Activated T-helper 1 cell treated with Interleukin-2 at 50 U/mL for 16 hours (primary cell): ENCODE data around the gene TBCD.

Experiments
- DNase-seq: peaks from one replicate; pipeline ENCODE4 v3.0.0-alpha.2; 2020; ENCODE audit warnings: low read depth

The TBCD gene

DNA sequence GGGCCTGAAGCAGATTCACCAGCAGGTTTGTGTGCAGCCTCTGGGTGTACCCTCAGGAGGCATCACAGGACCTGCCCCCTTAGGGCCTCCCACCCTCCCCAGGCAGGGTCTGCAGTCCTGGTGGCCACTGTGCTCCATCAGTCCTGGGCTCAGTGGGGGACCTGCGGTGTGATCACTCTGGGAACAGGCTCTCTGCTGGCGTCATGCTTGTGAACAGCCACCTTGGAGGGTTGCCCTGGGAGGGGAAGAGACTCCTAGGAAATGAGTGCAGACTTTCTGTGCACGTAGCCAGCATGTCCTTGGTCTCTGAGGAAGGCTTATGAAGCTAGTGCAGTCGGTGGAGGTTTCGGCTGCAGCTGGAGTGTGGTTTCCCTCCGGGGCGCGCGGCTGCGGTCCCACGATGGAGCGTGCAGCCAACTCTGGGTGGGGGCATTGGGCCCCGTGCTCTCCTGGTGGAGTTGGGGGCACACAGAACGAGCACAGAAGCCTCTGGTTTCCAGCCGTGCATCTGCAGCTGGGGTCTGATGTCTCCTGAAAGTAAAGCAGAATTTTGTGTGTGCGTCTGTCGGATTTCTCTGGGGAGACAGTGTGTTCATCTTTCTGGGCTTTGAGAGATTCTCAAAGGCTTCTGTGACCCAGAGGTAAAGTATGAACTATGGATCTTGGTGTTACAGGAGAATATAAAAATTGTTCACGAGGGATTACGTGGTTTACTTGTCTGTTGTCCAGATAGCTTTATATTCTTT lies 156.1 kb downstream of the TBCD start:
- DNase-seq, result no peak

DNA sequence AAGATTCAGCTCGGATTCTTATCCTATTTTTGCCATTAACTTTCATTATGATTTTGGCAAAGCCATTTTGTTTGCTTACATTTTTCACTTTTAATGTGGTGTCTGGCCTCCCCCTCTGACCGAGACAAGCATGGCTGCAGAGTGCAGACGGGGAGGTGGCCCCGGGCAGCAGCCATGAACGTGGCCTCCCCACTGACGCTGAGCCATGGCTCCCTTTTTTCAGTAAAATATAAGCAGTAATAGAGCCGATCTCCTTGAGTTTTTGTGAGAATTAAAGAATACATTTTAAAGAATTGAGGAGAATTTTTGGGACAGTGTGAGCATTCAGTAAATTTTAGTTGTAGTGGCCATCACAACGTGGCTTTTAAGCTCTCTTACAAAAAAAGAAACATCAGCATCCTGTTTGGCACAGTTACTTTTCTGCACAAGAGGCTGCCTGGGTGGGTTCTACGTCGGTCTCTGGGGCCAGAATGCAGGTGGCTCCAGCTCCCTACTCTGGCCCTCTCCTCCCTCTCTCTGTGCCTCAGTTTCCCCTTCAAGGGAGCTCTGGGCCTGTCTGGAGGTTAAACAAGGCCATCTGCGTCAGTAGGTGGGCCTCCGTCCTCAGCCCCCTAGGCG lies 156.8 kb downstream of the TBCD start:
- no peak for DNase-seq

DNA sequence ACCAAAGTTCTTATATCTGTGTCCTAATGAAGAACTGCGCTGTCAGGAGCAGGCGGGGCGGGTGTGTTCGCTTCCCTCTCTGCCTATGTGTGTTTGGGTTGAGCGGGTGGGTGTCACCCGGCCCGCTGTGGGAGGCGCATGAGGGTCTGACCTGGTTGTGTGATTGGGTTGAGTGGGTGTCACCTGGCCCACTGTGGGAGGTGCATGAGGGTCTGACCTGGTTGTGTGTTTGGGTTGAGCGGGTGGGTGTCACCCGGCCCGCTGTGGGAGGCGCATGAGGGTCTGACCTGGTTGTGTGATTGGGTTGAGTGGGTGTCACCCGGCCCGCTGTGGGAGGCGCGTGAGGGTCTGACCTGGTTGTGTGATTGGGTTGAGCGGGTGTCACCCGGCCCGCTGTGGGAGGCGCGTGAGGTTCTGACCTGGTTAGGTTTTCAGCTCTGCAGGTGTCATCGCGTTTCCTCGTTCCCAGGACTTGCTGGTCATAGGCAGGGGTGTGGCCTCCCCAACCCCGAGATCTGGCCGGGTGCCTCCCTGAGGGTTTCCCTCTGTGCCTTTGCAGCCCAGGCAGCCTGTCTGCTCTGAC lies 157.5 kb downstream of the TBCD start:
- no peak for DNase-seq

DNA sequence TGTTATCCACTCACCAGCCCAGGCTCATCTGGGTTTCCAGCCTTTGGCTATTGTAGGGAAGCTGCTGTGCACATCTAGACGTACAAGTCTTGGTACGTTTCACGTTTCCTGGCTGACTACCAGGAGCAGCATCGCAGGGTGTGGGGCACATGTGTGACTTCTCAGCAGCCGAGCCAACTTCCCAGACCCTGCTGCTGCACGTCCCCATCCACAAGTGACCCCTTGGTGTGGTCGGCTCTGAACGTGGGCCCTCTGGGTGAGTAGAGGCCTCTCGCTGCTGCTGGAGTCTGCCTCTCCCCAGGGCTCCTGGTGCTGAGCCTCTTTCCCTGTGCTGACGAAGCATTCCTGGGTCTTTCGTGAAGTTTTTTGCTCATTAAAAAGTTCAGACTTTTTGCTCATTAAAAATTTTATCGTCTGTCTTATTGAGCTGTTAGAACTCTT lies 158.2 kb downstream of the TBCD start:
- DNase-seq, result no peak

DNA sequence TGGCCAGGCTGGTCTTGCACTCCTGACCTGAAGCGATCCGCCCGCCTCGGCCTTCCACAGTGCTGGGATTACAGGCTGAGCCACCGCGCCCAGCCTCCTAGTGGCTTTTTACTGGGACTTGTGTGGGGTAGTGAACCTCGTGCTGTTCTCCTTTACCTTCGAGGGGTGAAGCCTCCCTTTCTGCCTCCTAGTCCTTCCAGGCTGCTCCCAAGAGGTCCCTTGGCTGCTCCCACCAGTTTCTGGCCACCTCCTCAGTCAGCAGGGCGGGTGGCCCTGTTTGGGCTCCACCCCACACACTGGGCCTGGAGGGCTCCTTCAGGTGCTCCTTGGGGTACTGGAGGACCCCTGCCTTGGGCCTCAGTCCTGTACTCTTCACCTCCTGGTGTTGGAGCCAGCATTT lies 158.9 kb downstream of the TBCD start:
- DNase-seq, result no peak

DNA sequence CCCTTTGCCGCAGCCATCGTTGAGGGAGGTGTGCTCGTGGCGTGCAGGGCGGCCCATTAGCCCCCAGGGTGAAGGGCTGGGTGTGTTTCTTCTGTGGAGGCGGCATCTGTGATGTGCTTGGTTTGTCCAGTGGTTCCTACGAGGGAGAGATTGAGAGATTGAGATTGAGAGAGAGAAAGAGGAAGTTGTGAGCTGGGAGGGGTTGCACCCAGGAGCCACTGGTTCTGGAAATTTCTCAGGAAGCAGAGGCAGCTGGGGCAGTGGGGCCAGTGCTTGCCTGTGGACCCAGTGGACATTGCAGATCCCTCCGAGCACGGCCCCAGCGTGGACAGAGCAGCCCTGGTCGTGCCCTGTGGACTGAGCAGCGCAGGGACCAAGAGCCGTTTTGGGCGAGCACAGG lies 160.0 kb downstream of the TBCD start:
- DNase-seq, result no peak

DNA sequence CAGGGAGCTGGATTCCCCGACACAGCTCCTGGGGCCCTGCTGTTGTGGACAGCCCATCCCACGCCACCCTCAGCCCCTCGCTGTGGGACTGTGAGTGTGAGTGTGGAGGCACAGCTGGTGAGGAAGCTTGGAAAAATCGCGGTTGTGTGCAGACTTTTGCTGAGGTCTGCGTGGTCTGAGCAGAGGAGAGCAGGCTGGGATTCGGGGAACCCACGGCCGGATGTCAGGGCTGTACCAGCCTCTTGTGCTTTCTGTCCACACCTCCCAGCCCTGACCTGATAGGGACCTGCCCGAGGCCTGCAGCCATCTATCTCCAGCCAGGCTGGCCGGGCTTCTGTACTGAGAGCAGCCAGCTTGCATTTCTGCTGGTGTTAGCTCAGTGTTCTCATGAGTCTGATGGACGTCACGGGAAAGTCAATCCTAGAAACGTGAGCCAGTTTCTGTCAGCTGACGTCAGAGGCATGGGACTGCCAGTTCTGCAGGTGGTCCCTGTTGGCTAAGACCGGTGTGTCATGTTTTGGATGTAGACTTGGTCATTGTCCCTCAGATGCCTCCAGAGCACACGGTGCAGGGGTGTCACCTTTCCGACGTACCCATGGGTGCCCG lies 160.7 kb downstream of the TBCD start:
- no peak for DNase-seq

DNA sequence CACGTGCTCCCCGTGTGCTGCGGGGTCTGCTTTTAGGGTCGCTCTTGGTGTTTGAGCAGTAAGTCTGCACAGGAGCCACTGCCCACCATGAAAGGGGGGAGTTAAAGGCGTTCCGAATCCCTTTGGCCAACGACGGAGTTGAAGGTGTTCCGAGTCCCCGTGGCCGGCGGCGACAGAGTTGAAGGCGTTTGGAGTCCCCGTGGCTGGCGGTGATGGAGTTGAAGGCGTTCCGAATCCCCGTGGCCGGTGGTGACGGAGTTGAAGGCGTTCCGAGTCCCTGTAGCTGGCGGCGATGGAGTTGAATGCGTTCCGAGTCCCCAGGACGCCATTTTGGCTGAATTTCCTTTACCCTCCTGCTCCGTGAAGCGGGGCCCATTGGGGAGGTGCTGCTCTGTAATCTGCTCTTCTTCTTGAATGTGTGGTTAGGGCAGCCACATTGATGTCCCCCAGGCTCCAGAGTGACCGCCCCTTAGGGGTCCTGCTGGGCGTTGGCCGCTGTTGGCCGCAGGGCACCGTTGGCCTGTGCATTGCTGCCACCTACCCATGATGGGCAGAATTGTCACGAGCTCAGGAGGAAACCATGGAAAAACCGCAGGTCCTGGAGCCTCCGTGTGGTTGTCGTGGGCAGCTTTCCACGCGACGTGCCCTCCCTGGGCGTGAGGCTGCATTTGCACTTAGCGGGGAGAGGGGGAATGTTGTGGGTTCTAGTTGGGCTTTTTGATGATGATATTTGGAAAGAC lies 161.6 kb downstream of the TBCD start:
- DNase-seq, result no peak

DNA sequence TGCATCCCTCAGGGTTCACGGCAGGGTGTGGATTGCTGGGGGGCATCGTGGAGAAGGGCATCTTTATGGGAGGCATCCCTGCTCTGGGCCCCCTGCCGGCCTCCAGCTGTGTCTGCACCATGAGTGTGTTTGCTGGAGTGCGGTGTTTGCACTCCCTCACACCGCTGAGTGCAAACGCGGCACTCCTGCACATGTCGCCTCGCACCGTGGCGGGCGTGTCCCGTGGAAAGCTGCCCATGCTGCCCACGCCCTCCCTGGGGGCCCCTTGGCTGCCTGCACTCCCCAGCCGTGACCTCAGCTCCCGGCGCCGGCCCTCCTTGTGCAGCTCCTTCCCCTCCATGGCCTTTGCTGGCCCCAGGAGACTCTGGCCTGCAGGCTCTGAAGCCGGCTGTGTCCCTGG lies 162.5 kb downstream of the TBCD start:
- no peak for DNase-seq

DNA sequence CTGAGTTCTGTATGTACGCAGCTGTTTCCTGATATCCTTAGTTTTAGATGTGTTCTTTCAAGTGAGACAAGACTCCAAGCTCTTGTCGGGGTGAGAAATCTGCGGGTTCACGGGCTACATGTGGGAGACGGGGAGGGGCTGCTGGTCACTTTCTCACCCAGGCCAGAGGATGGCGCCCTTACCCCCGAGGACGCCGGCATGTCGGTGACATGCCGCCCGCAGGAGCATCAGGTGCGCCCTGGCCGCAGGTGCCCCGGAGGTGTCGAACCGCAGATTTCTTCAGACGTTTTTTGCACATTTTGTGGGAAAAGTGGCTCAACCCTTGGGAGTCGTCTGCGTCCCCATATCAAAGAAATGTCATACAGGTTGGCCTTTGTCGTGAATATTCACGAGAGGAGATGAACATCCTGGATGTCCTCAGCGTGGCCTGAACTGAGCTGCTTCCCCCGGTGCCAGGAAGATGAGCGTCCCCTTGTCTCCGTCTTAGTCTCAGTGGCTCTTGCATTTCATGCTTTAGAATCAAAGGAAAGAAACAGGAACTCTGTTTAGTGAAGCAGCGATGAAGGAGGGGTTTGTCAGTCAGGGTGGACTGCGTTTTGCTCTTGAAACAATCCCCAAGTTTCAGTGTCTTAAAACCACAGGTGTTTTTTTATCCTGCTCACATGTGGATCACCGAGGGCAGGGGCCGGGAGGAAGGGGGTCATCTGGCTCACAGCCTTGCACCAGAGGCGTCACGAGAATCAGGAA lies 163.3 kb downstream of the TBCD start:
- DNase-seq, result no peak

DNA sequence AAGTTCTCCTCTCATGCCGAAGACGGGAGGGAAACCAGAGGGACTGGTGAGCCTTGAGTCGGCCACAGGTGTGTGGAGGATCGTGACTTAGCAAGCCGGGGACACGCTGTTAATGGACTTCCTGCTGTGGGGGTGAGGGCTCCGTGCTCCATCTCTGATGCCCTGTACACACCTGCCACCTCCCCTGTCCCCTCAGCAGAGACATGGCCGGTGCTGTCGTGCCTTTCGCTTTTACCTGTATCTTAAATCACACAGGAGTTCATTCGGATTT lies 163.8 kb downstream of the TBCD start:
- DNase-seq, result no peak

DNA sequence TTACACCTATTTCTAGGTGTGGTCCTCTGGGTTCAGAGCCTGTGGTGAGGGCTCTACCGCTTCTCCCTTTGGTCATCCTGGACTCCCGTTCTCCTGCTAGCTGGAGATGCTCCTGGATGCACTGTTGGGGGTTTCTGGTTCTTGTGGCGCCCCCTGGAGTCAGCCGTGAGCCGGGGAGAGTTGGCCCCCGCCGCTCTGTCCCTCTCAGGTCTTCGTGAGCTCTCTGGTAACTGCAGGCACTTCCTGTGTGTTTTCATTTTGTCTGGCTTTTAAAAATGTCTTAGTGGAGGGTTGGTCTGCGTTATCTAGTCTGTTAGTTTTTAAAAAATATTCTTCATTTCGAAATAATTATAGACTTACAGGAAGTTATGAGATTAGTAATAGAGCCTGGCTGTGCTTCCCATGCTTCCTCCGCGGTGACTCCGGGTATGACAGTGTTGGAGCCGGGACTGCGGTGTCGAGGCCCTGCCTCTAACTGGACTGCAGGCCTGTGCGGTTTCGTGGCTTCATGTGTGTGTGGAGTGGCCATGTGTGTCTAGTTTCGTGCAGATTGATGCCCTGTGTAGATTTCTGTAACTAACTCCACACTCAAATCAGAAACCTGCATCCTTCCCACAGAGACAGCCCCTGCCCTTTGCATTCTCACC lies 166.0 kb downstream of the TBCD start:
- no peak for DNase-seq

DNA sequence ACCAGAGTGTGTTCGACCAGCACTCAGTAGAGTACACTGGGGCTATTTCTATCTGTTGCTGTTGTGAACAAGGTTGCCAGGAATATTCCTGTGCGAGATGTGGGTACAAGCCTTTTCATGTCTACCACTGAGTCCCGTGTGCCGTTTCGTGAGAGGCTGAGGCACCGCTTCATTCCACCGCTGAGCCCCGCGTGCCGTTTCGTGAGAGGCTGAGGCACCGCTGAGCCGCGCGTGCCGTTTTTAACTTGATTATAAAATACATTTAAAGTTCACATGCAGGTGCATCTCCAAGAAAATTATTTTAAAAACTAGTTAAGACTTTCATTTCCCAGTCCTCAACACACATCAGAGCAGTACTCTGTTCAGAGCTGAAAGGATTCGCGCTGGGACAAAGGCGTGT lies 166.6 kb downstream of the TBCD start:
- no peak for DNase-seq

DNA sequence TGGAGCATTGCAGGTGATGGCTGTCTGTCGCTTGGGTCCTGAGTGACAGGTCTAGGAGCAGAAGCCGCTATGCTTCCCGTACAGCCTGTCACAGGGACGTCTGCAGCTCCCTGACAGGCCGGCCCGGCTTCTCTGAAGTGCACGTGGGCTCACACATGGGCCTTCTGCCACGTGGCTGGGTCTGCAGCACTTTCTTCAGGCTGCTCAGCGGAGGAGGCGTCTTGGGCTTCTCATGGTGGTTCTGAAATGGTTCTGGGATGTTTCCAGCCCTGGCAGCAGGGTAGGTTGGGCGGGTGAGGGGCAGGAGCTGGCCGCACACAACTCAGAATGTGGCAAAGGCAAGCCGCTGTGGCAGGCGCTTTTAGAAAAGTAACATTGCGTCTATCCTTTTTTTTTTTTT lies 168.3 kb downstream of the TBCD start:
- no peak for DNase-seq

DNA sequence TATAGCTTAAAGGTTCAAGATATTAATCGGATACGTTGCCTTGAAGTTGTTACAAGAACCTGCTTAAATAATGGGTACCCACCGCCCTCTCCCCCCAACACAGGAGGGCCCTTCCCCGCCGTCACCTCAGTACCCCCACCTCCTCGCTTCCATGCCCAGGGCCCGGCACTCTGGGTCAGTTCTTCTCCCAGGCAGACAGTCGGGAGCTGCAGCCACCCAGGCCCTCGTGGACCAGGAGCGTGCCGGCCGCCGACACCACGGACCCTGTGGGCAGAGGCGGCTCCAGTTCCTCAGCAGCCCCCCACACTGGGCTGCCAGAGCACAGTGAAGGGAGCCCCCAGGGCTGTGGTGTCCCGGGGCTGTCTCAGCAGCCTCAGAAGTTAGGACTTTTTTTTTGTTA lies 168.8 kb downstream of the TBCD start:
- DNase-seq, result no peak

DNA sequence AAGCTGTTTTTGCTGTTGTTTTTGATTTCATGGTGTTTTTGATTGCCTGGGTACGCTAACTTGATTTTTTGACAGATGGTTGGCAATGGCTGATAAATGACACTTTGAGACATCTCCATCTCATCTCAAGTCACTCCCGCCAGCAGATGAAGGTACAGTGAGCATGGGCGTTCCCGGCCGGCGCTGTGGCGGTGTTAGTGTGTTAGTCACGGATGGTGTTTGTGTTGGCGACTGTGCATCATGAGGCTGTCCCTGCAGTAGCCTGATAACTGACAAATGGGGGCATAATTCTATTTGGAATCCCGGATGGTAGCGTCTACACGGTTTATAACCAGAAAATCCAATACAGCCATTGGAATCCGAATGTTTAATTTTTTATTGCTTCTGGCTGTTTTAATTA lies 169.6 kb downstream of the TBCD start:
- no peak for DNase-seq

DNA sequence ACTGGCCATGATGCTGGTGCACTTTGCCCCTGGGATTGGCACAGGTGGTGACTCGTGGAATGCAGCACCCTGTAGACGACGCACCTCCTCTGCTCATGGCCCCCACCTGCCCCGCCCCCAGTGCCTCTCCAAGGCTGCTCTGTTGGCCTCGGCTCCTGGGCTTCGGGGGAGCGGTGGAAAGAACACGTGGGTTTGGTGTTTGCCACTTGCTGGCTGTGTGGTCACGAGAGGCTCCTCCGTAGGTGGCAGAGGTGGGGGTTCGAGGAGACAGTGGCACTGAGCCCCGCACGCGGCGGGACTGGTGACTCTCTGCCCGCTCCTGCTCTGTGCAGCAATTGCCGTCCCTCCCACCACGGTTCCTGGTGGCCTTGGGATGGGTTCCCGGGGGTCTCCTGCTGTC lies 170.8 kb downstream of the TBCD start:
- no peak for DNase-seq

DNA sequence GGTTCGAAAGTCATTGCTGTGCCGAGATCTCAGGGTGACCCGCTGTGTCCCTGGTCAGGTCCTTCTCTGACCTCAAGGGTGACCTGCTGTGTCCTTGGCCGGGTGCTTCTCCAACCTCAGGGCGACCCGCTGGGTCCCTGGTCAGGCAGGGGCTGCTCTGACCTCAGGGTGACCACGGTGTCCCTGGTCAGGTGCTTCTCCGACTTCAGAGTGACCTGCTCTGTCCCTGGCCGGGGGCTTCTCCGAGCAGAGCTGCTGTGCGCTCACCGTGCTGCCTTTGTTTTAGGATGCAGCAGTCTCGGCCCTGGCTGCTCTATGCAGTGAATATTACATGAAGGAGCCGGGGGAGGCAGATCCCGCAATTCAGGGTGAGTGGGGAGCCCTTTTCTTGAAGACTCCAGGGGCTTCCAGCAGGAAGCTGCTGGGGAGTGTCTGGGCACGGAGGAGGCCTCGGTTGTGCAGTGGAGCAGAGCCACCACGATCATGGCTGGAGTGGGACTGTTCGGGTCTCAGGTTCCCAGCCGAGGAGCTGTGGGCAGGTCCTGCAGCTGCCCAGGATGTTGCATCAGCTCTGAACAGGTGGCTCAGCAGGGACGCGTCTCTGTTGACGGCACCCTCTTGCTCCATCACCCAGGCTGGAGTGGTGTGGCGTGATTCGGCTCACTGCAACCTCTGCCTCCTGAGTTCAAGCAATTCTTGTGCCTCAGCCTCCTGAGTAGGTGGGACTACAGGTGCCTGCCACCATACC lies 171.7 kb downstream of the TBCD start:
- no peak for DNase-seq

DNA sequence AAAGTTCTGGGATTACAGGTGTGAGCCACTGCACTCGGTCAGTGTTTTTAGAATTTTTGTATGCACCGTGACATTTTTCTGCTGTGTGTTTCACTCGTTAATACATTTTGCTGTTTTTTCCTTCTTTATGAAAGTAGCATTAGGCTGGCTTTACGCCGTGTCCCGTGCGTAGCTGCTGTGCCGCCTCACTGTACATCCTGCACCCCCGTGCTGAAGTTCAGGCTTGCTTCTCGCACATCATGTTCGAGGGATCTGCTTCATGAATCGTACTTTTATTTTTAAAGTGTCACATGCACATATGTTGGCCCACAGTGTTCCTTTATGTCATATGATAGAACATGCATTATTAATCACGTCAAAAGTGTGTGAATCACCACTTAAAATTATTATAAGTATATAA lies 172.3 kb downstream of the TBCD start:
- DNase-seq, result no peak

DNA sequence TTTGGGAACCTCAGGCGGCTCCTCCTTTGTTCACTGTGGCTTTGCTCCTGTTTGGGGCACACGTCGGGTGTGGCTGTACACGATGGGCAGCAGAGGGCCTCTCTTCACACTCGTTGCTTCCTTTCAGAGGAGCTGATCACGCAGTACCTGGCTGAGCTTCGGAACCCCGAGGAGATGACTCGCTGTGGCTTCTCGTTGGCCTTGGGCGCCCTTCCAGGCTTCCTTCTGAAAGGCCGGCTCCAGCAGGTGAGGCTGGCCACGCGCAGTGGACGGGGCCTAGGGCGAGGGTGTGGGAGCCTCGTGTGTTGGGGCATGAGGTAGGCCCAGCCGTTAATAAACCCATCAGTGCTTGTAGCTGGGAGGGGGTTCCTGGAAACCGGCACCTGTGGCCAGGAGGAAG lies 172.9 kb downstream of the TBCD start:
- DNase-seq, result no peak

DNA sequence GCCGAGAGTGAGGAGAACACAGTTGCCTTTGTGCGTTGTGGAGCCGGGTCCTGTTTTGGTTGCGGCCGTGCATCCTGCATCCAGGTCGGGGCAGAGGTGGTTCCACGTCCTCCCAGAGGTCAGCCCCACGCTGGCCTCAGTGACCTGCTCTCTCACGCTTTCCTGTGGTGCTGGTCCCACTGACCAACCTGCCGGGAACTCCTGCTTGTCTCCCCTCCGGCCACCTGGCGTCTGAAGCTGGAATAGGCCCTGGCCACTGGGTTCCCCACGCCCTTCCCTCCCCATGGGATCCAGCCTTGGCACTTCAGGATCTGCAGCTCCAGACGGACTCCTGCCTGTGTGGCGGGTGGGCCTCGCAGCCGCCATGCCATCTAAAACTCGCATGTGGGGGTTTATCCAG lies 173.5 kb downstream of the TBCD start:
- DNase-seq, result no peak
